ENCODE data around the gene CFTR.

DNA sequence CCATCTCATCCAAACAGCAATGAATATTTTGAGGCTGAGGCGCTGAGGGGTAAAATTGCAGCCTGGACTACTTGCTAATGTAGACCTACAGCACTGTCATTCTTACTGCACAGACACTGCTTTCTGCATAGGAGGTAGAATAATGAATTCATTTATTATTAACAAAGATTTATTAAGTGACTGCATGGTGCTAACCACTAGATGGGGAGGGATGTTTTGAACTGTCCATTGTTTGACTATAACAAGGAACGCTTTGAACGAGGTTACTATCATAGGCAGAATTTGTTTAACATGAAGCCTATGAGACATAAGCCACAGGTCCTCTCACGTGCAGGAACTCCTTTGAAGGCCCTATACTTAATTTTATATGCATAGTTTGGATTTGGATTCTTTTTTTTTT, 143.8 kb downstream of the CFTR start:
- no peak for TF ChIP-seq CTCF (IDR thresholded peaks at IDR 0.05)
- no peak for TF ChIP-seq TP53 (CRISPR knock-in tag; IDR thresholded peaks at IDR 0.05)
- TF ChIP-seq, protein P1, sequence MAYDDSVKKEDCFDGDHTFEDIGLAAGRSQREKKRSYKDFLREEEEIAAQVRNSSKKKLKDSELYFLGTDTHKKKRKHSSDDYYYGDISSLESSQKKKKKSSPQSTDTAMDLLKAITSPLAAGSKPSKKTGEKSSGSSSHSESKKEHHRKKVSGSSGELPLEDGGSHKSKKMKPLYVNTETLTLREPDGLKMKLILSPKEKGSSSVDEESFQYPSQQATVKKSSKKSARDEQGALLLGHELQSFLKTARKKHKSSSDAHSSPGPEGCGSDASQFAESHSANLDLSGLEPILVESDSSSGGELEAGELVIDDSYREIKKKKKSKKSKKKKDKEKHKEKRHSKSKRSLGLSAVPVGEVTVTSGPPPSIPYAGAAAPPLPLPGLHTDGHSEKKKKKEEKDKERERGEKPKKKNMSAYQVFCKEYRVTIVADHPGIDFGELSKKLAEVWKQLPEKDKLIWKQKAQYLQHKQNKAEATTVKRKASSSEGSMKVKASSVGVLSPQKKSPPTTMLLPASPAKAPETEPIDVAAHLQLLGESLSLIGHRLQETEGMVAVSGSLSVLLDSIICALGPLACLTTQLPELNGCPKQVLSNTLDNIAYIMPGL (CRISPR knock-in tag; IDR thresholded peaks at IDR 0.05; ENCODE audit: borderline replicate concordance): no peak
- TF ChIP-seq MAZ (IDR thresholded peaks at IDR 0.05; ENCODE audit: borderline replicate concordance, low read depth, low read length): no peak
- TF ChIP-seq EP300 (IDR thresholded peaks at IDR 0.05): no peak
- no peak for TF ChIP-seq POLR2A (IDR thresholded peaks at IDR 0.05; ENCODE audit: low read length)
- TF ChIP-seq, protein P2, sequence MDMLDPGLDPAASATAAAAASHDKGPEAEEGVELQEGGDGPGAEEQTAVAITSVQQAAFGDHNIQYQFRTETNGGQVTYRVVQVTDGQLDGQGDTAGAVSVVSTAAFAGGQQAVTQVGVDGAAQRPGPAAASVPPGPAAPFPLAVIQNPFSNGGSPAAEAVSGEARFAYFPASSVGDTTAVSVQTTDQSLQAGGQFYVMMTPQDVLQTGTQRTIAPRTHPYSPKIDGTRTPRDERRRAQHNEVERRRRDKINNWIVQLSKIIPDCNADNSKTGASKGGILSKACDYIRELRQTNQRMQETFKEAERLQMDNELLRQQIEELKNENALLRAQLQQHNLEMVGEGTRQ (IDR thresholded peaks at IDR 0.05): no peak
- TF ChIP-seq ZFP36 (IDR thresholded peaks at IDR 0.05; ENCODE audit: borderline replicate concordance, partially characterized antibody): no peak
- TF ChIP-seq REST (IDR thresholded peaks at IDR 0.05): no peak
- TF ChIP-seq KDM5A (IDR thresholded peaks at IDR 0.05): no peak
- TF ChIP-seq ESRRA (IDR thresholded peaks at IDR 0.05; ENCODE audit: borderline replicate concordance, low read length): no peak
- TF ChIP-seq, protein P3, sequence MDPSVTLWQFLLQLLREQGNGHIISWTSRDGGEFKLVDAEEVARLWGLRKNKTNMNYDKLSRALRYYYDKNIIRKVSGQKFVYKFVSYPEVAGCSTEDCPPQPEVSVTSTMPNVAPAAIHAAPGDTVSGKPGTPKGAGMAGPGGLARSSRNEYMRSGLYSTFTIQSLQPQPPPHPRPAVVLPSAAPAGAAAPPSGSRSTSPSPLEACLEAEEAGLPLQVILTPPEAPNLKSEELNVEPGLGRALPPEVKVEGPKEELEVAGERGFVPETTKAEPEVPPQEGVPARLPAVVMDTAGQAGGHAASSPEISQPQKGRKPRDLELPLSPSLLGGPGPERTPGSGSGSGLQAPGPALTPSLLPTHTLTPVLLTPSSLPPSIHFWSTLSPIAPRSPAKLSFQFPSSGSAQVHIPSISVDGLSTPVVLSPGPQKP (IDR thresholded peaks at IDR 0.05; ENCODE audit: low read depth, low read length): no peak
- TF ChIP-seq RAD21 (conservative IDR thresholded peaks at IDR 0.05 in 1 of 2, IDR thresholded peaks at IDR 0.05 in 1 of 2): no peak
